ENCODE measurements around the gene ARHGAP45. TPM values are rescaled to one million over a fixed set of nuclear protein-coding genes. Genes with fewer than 3 reads are reported as not detected.

Gene ARHGAP45
- total RNA-seq, 1 donor from 2014 or later = 201 TPM

DNA sequence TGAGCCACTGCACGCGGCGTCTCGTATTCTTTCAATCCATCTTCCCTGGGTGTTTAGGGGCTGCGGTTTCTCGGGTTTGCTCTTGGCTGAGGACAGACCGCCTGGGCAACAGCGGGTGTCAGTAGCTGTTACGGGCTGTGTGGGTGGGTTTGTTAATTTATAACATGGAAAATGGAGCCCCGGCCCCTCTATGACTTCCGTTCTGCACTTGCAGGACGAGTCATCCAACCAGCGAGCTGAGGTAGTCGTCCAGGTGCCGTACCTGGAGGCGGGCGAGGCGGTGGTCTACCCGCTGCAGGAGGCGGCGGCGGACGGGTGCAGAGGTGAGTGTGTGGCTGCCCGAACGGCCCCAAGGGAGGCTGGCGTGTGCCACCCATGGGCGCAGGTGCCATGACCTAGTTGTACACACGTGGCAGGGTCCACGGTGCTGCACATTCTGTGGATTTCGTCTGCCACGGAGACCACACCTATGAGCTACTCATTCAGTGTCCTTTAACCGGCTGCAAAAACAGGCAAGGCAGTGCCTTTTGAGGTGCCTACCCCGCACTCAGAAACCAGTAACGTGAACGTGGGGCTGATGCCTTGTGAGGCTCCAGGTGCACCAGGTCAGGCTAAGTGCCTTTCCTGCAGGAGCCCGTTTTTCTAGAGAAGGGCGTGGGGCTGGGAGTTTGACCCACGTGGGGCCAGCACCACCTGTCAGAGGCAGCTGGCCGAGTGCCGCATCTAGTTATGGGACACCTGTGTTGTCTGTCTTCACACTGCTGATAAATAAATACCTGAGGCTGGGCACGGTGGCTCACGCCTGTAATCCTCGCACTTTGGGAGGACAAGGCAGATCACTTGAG lies 17.3 kb downstream of the ARHGAP45 start:
- peak overlapping the region; percentile 83 for H3K27ac Mint-ChIP-seq
- H3K4me3 Mint-ChIP-seq = no peak overlapping the region
- intact Hi-C loops (cut with micrococcal nuclease) = no loop called here
- H3K36me3 Mint-ChIP-seq (ENCODE audit: low read depth) = peaks cover 33% of the 10 kb centered on the region
- no peaks in the 10 kb centered on the region for H3K9me3 Mint-ChIP-seq
- H3K4me1 Mint-ChIP-seq (ENCODE audit: low read depth) = peaks cover 32% of the 10 kb centered on the region
- no peaks in the 10 kb centered on the region for H3K27me3 Mint-ChIP-seq (ENCODE audit: insufficient read depth)
- DNase-seq (ENCODE audit: low spot score) = no peak

DNA sequence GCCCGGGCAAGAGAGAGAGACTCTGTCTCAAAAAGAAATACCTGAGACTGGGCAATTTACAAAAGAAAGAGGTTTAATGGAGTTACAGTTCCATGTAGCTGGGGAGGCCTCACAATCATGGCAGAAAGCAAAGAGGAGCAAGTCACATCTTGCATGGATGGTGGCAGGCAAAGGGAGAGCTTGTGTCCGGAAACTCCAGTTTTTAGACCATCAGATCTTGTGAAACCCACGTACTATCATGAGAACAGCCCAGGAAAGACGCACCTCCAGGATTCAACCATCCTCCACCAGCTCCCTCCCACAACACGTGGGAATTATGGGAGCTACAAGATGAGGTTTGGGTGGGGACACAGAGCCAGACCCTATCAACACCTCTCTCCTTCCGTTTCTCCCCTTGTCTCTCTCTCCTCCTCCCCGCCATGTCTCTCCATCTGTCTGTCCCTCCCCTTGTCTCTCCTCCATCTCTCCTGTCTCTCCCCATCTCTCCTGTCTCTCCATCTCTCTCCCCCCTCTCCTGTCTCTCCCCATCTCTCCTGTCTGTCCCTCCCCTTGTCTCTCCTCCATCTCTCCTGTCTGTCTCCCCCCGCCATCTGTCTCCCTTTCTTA lies 18.2 kb downstream of the ARHGAP45 start:
- Mint-ChIP-seq H3K4me3 (peak overlapping the region; percentile 45), H3K9me3 (no peaks in the 10 kb centered on the region), H3K4me1 (ENCODE audit: low read depth) (peaks cover 32% of the 10 kb centered on the region), H3K27me3 (ENCODE audit: insufficient read depth) (no peaks in the 10 kb centered on the region), H3K36me3 (ENCODE audit: low read depth) (peaks cover 29% of the 10 kb centered on the region), H3K27ac (peak overlapping the region; percentile 83)
- DNase-seq (ENCODE audit: low spot score) = no peak
- intact Hi-C loops (cut with micrococcal nuclease) = no loop called here

DNA sequence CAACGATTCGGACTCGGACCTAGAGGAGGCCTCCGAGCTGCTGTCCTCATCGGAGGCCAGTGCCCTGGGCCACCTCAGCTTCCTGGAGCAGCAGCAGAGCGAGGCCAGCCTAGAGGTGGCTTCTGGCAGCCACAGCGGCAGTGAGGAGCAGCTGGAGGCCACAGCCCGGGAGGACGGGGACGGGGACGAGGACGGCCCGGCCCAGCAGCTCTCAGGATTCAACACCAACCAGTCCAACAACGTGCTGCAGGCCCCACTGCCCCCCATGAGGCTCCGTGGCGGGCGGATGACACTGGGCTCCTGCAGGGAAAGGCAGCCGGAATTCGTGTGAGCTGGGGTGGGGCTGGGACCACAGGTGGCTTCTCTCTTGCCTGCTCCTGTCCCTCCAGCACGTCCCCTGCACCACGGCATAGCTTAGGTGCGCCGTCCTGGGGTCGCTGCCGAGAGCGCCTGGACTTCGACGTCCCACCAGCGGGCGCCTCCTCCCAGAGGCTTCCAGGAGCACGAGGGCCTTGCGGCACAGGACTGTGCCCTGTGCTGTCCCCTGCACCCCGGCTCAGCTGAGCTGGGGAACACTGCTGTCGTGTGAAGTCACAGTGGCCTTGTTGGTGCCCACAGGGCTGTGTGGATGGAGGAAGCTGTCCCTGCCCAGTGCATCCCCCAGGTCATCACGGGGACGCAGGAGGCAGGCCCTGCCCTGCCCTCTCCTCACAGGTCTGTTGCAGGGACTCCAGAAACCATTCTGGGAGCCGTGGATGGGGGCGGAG lies 18.9 kb downstream of the ARHGAP45 start:
- Mint-ChIP-seq H3K27me3 (ENCODE audit: insufficient read depth) (no peaks in the 10 kb centered on the region), H3K4me1 (ENCODE audit: low read depth) (peaks cover 28% of the 10 kb centered on the region), H3K27ac (peak overlapping the region; percentile 83), H3K36me3 (ENCODE audit: low read depth) (peaks cover 24% of the 10 kb centered on the region), H3K9me3 (no peaks in the 10 kb centered on the region), H3K4me3 (peak overlapping the region; percentile 15)
- no peak for DNase-seq (ENCODE audit: low spot score)
- intact Hi-C loops (cut with micrococcal nuclease) = no loop called here

DNA sequence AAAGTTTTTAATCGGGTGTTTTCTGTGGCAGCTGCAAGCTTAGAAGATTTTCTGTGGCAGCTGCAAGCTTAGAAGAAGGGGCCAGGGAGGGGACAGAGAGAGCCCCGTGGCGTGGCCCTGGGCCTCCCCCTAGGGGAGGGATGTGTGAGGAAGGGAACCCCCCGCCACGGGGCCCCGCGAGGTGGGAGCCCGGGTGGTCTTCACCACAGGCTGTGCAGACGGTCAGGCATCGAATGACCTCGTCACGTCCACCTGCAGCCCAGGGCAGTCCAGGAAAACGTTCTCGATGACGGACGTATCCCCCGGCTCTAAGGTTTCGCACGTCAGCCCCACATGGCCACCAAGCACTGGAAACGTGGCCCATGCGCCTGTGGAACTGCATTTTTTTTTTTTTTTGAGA lies 19.6 kb downstream of the ARHGAP45 start:
- peaks cover 20% of the 10 kb centered on the region for H3K36me3 Mint-ChIP-seq (ENCODE audit: low read depth)

DNA sequence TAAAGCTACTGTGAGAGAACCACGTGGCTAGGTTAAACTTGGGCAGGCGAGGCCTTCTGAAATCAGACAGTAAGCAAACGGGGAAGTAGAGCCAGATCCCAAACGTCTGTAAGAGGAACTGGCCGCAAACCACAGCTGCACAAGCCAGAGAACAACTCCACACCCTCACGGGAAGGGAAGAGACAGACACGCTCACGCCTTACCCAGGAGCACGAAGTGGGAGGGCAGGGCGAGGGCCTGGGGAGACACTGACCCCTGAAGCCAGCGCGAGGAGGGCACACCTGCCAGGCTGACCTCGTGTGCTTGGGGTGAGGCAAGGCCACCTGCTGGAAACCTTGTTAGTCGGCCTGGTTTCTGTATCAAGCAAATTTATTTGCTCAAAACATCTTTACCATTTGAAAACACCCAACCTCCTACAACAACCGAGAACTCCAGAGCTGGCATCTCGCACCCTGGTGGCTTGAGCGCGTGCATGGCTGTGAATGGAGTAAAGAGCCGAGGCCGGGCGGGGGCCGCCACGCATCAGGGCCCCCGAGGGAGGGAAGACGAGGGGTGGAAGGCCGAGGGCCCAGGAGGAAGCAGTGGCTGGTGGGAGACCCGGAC lies 20.9 kb downstream of the ARHGAP45 start:
- peaks cover 25% of the 10 kb centered on the region for H3K4me1 Mint-ChIP-seq (ENCODE audit: low read depth)
- no peak for DNase-seq (ENCODE audit: low spot score)
- H3K36me3 Mint-ChIP-seq (ENCODE audit: low read depth) = peaks cover 20% of the 10 kb centered on the region
- H3K4me3 Mint-ChIP-seq = peak overlapping the region; percentile 29
- H3K9me3 Mint-ChIP-seq = no peaks in the 10 kb centered on the region
- intact Hi-C loops (cut with micrococcal nuclease) = loop anchor here (1.0 kb wide), 1 partner anchor 7 kb away; the partner anchor contains the start of gene POLR2E
- H3K27me3 Mint-ChIP-seq (ENCODE audit: insufficient read depth) = no peaks in the 10 kb centered on the region
- peak overlapping the region; percentile 81 for H3K27ac Mint-ChIP-seq

More for the DNA sequence above, 19.6 kb downstream of the ARHGAP45 start:
- no peaks in the 10 kb centered on the region for H3K27me3 Mint-ChIP-seq (ENCODE audit: insufficient read depth)
- no peaks in the 10 kb centered on the region for H3K9me3 Mint-ChIP-seq
- no peak overlapping the region for H3K4me3 Mint-ChIP-seq
- peak overlapping the region; percentile 81 for H3K27ac Mint-ChIP-seq
- peaks cover 25% of the 10 kb centered on the region for H3K4me1 Mint-ChIP-seq (ENCODE audit: low read depth)
- no peak for DNase-seq (ENCODE audit: low spot score)
- intact Hi-C loops (cut with micrococcal nuclease) = loop anchor here (1.0 kb wide), 1 partner anchor 9 kb away; the partner anchor contains the start of gene POLR2E

DNA sequence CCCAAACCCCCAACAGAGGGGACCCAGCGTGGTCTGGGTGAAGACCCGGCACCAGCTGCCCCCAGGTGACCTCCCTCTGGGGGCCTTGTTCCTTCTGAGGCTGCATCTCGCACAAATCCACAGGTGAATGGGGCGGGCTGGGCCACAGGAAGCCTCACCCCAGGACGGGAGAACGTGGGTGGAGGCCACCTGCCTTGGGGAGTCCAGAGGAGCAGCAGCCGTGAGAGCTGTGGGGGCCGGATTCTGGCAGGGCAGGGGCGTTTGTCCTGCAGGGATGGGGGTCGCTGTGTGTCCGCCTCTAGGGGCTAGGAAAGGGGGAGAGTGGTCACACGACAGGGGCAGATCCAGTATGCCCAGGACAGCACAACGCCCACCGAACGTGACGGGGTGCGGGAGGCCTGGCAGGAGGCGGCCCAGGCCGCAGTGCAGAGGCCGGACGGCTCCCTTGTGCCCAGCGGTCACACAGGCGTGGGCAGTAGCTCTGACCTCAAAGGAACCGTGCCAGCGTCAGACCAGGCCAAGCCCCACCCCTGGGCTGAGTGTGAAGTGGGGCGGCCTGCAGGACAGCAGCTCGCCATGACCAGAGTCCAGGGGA lies 21.5 kb downstream of the ARHGAP45 start:
- Mint-ChIP-seq H3K4me3 (no peak overlapping the region), H3K27ac (peak overlapping the region; percentile 29), H3K36me3 (ENCODE audit: low read depth) (peaks cover 23% of the 10 kb centered on the region), H3K9me3 (no peaks in the 10 kb centered on the region), H3K4me1 (ENCODE audit: low read depth) (peaks cover 25% of the 10 kb centered on the region), H3K27me3 (ENCODE audit: insufficient read depth) (no peaks in the 10 kb centered on the region)
- intact Hi-C loops (cut with micrococcal nuclease) = no loop called here
- DNase-seq (ENCODE audit: low spot score) = no peak

DNA sequence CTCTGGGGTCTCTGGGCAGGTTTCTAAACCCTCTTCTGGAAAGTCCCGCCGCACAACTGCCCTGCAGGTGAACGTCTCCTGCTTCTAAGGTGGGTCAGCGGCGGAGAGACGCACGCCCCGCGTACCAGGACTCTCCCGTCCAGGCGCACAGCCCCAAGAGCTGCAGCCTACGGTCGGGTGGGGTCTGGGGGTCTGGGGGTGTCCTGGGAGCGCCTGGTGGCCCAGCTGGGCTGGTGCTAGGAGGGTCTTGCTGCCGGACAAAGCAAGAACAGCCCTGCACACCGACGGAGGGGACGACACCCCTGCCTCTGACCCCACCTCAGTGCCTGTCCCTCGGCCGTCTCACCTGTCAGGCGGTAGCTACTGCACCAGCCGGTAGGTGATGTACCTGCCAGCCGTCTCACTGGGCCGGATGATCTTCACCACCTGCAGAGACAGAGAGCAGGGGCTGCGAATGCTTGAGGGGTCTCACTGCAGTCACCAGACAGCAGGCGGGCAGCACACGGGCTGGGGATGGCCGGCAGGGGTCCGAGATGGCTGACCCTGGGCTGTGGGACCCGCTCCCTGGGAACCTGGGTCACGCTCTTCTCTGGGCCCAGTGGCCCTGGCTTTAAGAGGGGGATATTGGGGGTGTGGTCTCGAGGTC lies 22.3 kb downstream of the ARHGAP45 start:
- Mint-ChIP-seq H3K4me3 (no peak overlapping the region), H3K9me3 (no peaks in the 10 kb centered on the region), H3K27me3 (ENCODE audit: insufficient read depth) (no peaks in the 10 kb centered on the region), H3K36me3 (ENCODE audit: low read depth) (peaks cover 21% of the 10 kb centered on the region), H3K4me1 (ENCODE audit: low read depth) (peaks cover 21% of the 10 kb centered on the region), H3K27ac (no peak overlapping the region)
- intact Hi-C loops (cut with micrococcal nuclease) = no loop called here
- DNase-seq (ENCODE audit: low spot score) = no peak

DNA sequence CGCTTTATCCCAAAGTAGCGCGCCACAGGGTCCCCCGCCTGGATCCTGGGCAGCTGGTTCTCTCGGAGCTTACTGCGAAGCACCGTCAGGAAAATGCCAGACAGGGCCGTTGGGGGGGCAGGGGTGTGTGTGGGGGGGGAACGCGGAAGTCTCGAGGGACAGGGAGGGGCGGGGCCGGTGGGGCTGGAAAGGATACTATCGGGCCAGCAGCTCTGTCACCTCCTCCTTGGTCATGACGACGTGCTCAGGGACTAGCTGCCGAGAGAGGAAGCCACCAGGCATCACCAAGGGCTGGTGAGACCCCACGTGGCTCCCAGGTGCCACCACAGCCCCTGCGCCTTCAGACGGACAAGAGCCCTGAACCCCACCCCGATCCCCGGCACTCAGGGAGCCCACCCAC lies 22.9 kb downstream of the ARHGAP45 start:
- intact Hi-C loops (cut with micrococcal nuclease) = no loop called here
- H3K4me1 Mint-ChIP-seq (ENCODE audit: low read depth) = peaks cover 19% of the 10 kb centered on the region
- H3K27ac Mint-ChIP-seq = no peak overlapping the region
- no peak for DNase-seq (ENCODE audit: low spot score)
- H3K9me3 Mint-ChIP-seq = no peaks in the 10 kb centered on the region
- no peaks in the 10 kb centered on the region for H3K27me3 Mint-ChIP-seq (ENCODE audit: insufficient read depth)
- H3K4me3 Mint-ChIP-seq = no peak overlapping the region
- H3K36me3 Mint-ChIP-seq (ENCODE audit: low read depth) = peaks cover 17% of the 10 kb centered on the region

DNA sequence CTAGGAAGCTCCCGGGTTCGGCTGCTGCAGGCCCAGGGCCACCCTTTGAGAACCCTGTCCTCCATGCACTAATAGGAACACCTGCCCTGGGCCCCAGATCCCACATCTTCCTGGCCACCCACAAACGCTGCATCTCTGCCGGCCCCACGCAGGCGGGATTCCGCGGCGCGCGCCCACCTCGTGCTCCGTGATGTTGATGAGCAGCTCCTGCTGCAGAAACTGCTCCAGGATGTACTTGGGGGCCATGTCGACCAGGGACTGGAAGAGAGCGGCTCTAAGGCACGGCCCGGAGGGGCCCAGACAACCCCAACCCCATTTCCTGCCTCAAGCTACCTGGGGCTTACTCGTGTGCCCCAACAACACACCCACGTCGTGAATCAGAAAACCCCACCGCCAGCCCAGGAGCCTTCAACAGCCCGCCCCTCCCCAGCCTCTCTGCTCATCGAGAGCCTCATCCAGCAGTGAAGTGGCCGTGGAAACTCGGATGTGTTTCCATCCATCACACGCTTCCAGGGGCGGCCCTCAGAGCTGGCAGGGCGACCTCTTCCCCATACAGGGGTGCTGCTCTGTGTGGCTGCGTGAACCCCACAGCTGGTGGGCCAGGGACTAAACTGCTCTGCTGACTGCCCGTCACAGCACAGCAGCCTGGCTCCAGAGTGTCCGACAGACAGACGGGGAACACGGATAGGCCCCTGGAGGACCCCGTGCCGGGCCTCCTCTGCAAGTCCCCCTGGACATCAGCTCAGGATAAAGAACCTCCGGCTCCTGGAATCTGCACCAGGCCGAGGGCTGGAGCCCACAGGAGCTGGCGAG lies 24.0 kb downstream of the ARHGAP45 start:
- Mint-ChIP-seq H3K9me3 (no peaks in the 10 kb centered on the region), H3K4me3 (peak overlapping the region; percentile 7)

DNA sequence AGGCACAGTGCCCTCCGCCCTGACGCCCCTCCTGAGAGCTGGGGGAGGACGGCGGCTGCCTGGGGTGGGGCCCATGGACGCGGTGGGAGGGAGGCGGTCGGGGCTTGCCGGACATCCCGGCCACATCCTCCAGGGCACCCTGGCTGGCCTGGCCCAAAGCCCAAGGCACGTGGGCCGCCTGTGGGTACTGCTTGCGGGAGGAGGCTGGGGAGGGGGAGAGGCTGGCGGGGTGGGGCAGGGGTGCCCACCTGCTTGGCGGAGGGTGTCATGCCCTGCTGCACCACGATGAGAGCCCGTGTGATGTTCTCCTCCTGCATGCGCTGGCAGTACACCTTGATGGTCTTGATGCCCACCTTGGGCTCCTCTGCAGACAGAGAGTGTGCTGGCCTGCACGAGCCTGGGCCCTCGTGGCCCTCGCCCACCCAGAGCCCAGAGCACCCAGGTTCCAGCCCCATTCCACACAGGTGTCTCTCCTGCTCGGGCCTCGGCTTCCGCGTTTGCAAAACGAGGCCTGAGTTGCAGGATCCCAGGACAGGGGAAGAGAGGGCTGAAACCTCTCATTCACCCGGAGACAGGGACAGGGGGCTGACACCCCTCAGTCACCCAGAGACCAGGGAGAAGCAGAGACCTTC lies 24.7 kb downstream of the ARHGAP45 start:
- intact Hi-C loops (cut with micrococcal nuclease) = no loop called here
- Mint-ChIP-seq H3K27ac (no peak overlapping the region), H3K9me3 (no peaks in the 10 kb centered on the region), H3K27me3 (ENCODE audit: insufficient read depth) (no peaks in the 10 kb centered on the region), H3K4me1 (ENCODE audit: low read depth) (peaks cover 26% of the 10 kb centered on the region), H3K36me3 (ENCODE audit: low read depth) (peaks cover 10% of the 10 kb centered on the region), H3K4me3 (no peak overlapping the region)
- no peak for DNase-seq (ENCODE audit: low spot score)

More for the DNA sequence above, 24.0 kb downstream of the ARHGAP45 start:
- Mint-ChIP-seq H3K27ac (no peak overlapping the region), H3K36me3 (ENCODE audit: low read depth) (peaks cover 10% of the 10 kb centered on the region), H3K27me3 (ENCODE audit: insufficient read depth) (no peaks in the 10 kb centered on the region), H3K4me1 (ENCODE audit: low read depth) (peaks cover 19% of the 10 kb centered on the region)
- no peak for DNase-seq (ENCODE audit: low spot score)
- intact Hi-C loops (cut with micrococcal nuclease) = no loop called here

DNA sequence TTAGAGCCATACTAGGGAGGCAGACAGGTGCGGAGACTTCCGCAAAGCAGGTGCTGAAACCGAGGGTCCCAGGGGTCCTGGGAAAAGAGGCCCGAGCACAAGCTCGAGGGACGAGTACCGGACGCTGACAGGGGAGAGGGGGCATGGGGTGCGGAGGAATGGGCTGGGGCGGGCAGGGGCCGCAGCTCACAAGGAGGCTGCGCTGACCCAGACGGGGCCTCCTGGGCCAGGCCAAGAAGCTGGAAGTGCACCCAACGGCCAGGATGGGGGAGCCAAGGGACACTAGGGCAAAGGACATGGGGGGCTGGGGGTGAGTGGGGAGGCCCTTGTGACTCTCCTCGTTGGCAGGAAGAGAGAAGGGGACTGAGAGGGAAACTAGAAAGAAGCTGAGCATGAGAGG lies 26.4 kb downstream of the ARHGAP45 start:
- DNase-seq (ENCODE audit: low spot score) = no peak
- Mint-ChIP-seq H3K4me1 (ENCODE audit: low read depth) (peaks cover 23% of the 10 kb centered on the region), H3K36me3 (ENCODE audit: low read depth) (peaks cover 3% of the 10 kb centered on the region), H3K27me3 (ENCODE audit: insufficient read depth) (no peaks in the 10 kb centered on the region), H3K27ac (peak overlapping the region; percentile 55), H3K4me3 (peak overlapping the region; percentile 94), H3K9me3 (no peaks in the 10 kb centered on the region)
- intact Hi-C loops (cut with micrococcal nuclease) = no loop called here

Data from activated T-helper 1 cell treated with anti-CD3 and anti-CD28 coated beads, Interleukin-12 subunit alpha, Interleukin-12 subunit beta, Interleukin-2, Interleukin-4 antibody, amounts not matched to agents 30 ng/mL and 10 ng/mL and 1 ng/mL, durations not matched to agents 14 hours and 24 hours and 36 hours (primary cell).